GM06990 (cell line): ENCODE data around the gene RTEL1.
"Not testable (repeated sequence)": the region's sequence is repeated elsewhere in the genome, so short reads cannot be mapped to it uniquely, and the experiment has no call there.

Experiments
- DNase-seq: peaks from one replicate; pipeline ENCODE4 v3.0.0-alpha.2; 2011; ENCODE audit not compliant: insufficient read length; ENCODE audit errors: extremely low read depth
- H3K27me3 ChIP-seq: replicated peaks from 2 replicates; pipeline ENCODE4 v1.6.0; 2011; ENCODE audit warnings: low read length; ENCODE audit not compliant: control insufficient read depth, insufficient read depth
- H3K36me3 ChIP-seq: 2 replicates; pipeline ENCODE4 v1.5.1; 2011; ENCODE audit warnings: low read length; ENCODE audit not compliant: control insufficient read depth, insufficient read depth
- H3K4me3 ChIP-seq: replicated peaks from 2 replicates; pipeline ENCODE4 v1.5.1; 2011; ENCODE audit warnings: low read depth, mild to moderate bottlenecking, control low read depth, low read length
- CTCF ChIP-seq: IDR thresholded peaks from 2 replicates; pipeline ENCODE4 v1.5.1; 2011; ENCODE audit warnings: low read length, control low read depth, mild to moderate bottlenecking, inconsistent platforms; ENCODE audit not compliant: insufficient read depth, poor library complexity, severe bottlenecking

The RTEL1 gene

GRCh38 chr20:63658749-63659187 is 656 bp downstream of the RTEL1 start:
- no peak for DNase-seq
- Histone ChIP-seq H3K4me3 (peak overlapping the region; percentile 77), H3K27me3 (no peaks in the 10 kb centered on the region), H3K36me3 (peaks cover 18% of the 10 kb centered on the region)
- no peak for TF ChIP-seq CTCF

DNA sequence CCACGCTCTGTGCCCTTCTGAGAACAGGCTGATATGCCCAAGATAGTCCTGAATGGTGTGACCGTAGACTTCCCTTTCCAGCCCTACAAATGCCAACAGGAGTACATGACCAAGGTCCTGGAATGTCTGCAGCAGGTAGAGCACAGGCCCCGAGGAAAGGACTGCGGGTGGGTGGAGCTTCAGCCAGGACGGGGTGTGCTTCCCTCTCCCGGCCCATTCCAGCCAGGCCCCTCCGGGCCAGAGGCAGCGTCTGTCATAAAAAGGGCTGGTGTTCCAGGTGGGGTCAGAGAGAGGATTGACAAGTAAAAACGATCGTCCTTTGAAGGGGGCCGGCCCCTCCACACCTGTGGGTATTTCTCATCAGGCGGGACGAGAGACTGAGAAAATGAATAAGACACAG is 1.3 kb downstream of the RTEL1 start:
- H3K27me3 ChIP-seq, result no peaks in the 10 kb centered on the region
- peak overlapping the region; percentile 77 for H3K4me3 ChIP-seq
- peaks cover 18% of the 10 kb centered on the region for H3K36me3 ChIP-seq
- no peak for TF ChIP-seq CTCF
- DNase-seq, result no peak

DNA sequence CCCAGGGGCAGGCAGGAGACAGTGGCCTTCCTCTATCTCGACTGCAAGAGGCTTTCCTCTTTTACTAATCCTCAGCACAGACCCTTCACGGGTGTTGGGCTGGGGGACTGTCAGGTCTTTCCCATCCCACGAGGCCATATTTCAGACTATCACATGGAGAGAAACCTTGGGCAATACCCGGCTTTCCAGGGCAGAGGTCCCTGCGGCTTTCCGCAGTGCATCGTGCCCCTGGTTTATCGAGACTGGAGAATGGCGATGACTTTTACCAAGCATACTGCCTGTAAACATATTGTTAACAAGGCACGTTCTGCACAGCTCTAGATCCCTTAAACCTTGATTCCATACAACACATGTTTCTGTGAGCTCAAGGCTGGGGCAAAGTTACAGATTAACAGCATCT is 2.1 kb downstream of the RTEL1 start:
- H3K4me3 ChIP-seq, H3K27me3 ChIP-seq, DNase-seq: not testable (repeated sequence)
- peaks cover 21% of the 10 kb centered on the region for H3K36me3 ChIP-seq

- no peak overlapping the region for H3K4me3 ChIP-seq
- TF ChIP-seq CTCF, result no peak
- H3K27me3 ChIP-seq, result no peaks in the 10 kb centered on the region
- H3K36me3 ChIP-seq, result peaks cover 21% of the 10 kb centered on the region
- DNase-seq, result no peak
Measured at GRCh38 chr20:63660622-63661021, 2.5 kb downstream of the RTEL1 start.

DNA sequence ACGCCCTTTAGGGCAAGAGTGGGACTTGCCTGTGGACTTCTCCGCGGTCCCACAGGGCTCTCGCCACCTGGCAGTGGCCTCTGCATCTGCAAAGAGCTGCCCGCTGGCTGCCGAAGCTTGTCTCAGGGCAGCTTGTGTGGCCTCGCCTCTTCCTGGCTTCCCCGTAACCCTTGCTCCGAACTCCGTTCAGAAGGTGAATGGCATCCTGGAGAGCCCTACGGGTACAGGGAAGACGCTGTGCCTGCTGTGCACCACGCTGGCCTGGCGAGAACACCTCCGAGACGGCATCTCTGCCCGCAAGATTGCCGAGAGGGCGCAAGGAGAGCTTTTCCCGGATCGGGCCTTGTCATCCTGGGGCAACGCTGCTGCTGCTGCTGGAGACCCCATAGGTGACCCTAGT is 3.0 kb downstream of the RTEL1 start:
- H3K36me3 ChIP-seq, result peaks cover 21% of the 10 kb centered on the region
- no peak for TF ChIP-seq CTCF
- H3K4me3 ChIP-seq, result no peak overlapping the region
- DNase-seq, result no peak
- H3K27me3 ChIP-seq, result no peaks in the 10 kb centered on the region

GRCh38 chr20:63661959-63662812 is 4.1 kb downstream of the RTEL1 start:
- Histone ChIP-seq H3K4me3 (no peak overlapping the region), H3K27me3 (no peaks in the 10 kb centered on the region), H3K36me3 (peaks cover 24% of the 10 kb centered on the region)
- no peak for DNase-seq
- TF ChIP-seq CTCF, result no peak
